HUES6 (cell line): ENCODE measurements around the gene PRPF19.
A peak's percentile ranks its signal among the peaks of the same experiment; 100 is the strongest.

Source experiments
- H3K27ac ChIP-seq: 2 replicates; pipeline ENCODE4 v1.7.0; 2013; ENCODE audit warnings: low read depth, mild to moderate bottlenecking, low read length, inconsistent platforms
- H3K27me3 ChIP-seq: 2 replicates; pipeline ENCODE4 v1.6.1; 2013; ENCODE audit warnings: low read length; ENCODE audit not compliant: control insufficient read depth, insufficient read depth
- H3K36me3 ChIP-seq: 2 replicates; pipeline ENCODE4 v1.6.1; 2013; ENCODE audit warnings: low read length; ENCODE audit not compliant: control insufficient read depth, insufficient read depth
- H3K4me1 ChIP-seq: 2 replicates; pipeline ENCODE4 v1.6.1; 2013; ENCODE audit warnings: low read length; ENCODE audit not compliant: control insufficient read depth, insufficient read depth
- H3K4me3 ChIP-seq: 2 replicates; pipeline ENCODE4 v1.5.1; 2013; ENCODE audit warnings: low read depth, low read length
- H3K9ac ChIP-seq: one replicate; pipeline ENCODE4 v1.6.1; 2013; ENCODE audit warnings: mild to moderate bottlenecking, low read length
- H3K9me3 ChIP-seq: 2 replicates; pipeline ENCODE4 v1.6.1; 2013; ENCODE audit warnings: low read depth, low read length; ENCODE audit not compliant: control insufficient read depth, insufficient read depth

The PRPF19 gene

GRCh38 chr11:60930394-60930793 is 24.0 kb upstream of the PRPF19 start:
- no peaks in the 10 kb centered on the region for H3K27me3 ChIP-seq
- H3K9me3 ChIP-seq = no peaks in the 10 kb centered on the region
- H3K4me1 ChIP-seq = peaks cover 8% of the 10 kb centered on the region; the same call in 1 of the 2 replicates
- H3K4me3 ChIP-seq = no peak overlapping the region
- no peak overlapping the region for H3K27ac ChIP-seq
- H3K9ac ChIP-seq = no peak overlapping the region
- peaks cover 63% of the 10 kb centered on the region for H3K36me3 ChIP-seq

DNA sequence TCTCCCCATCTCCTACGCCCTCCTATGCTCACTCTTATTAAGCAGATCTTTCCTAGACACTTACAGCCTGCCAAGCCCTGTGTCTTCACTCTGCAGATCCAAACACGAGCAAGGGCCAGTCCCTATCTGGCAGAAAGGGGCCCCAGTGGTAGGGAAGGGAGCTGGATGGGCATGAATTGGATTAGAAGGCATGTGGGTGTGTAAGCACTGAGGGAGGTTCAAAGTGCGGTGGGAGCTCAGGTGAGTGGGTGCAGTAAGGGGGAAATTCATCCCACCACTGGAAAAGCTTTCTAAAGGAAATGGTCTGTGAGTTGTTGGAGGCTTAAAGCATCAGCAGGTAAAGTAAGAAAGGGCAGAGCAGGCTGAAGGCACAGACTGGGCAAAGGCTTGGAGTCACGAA is 23.4 kb upstream of the PRPF19 start:
- H3K4me1 ChIP-seq = peaks cover 12% of the 10 kb centered on the region; the same call in 1 of the 2 replicates

DNA sequence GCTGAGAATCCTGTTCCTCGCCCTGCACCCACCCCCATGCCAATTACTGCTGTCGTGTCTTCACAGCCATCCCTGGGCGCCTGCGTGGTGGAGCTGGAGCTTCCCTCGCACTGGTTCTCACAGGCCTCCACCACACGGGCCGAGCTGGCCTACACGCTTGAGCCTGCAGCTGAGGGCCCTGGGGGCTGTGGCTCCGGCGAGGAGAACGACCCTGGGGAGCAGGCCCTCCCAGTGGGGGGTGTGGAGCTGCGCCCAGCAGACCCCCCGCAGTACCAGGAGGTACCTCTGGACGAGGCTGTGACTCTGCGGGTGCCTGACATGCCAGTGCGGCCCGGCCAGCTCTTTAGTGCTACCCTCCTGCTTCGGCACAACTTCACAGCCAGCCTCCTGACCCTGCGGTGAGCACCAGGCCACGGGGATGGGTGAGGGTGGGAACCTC is 22.2 kb upstream of the PRPF19 start:
- H3K9ac ChIP-seq = no peak overlapping the region
- H3K4me3 ChIP-seq = no peak overlapping the region
- no peaks in the 10 kb centered on the region for H3K9me3 ChIP-seq
- H3K27me3 ChIP-seq = no peaks in the 10 kb centered on the region
- no peak overlapping the region for H3K27ac ChIP-seq
- peaks cover 54% of the 10 kb centered on the region for H3K36me3 ChIP-seq
- H3K4me1 ChIP-seq = peaks cover 18% of the 10 kb centered on the region; the same call in 1 of the 2 replicates

More for the DNA sequence above, 23.4 kb upstream of the PRPF19 start:
- H3K27me3 ChIP-seq = no peaks in the 10 kb centered on the region
- no peak overlapping the region for H3K4me3 ChIP-seq
- H3K36me3 ChIP-seq = peaks cover 60% of the 10 kb centered on the region
- no peak overlapping the region for H3K9ac ChIP-seq
- no peak overlapping the region for H3K27ac ChIP-seq
- H3K9me3 ChIP-seq = no peaks in the 10 kb centered on the region

GRCh38 chr11:60927600-60927999 is 21.2 kb upstream of the PRPF19 start:
- Histone ChIP-seq H3K27me3 (no peaks in the 10 kb centered on the region), H3K4me3 (no peak overlapping the region), H3K9me3 (no peaks in the 10 kb centered on the region), H3K4me1 (peaks cover 17% of the 10 kb centered on the region; the same call in 1 of the 2 replicates), H3K36me3 (peaks cover 50% of the 10 kb centered on the region), H3K9ac (no peak overlapping the region), H3K27ac (no peak overlapping the region)

- peaks cover 46% of the 10 kb centered on the region for H3K36me3 ChIP-seq
- no peak overlapping the region for H3K9ac ChIP-seq
These were observed 20.7 kb upstream of the PRPF19 start for GRCh38 chr11:60927061-60927592.

GRCh38 chr11:60926500-60926899 is 20.1 kb upstream of the PRPF19 start:
- Histone ChIP-seq H3K27ac (no peak overlapping the region), H3K4me3 (no peak overlapping the region), H3K27me3 (no peaks in the 10 kb centered on the region), H3K9me3 (no peaks in the 10 kb centered on the region), H3K36me3 (peaks cover 44% of the 10 kb centered on the region), H3K4me1 (peaks cover 16% of the 10 kb centered on the region; the same call in 1 of the 2 replicates), H3K9ac (no peak overlapping the region)

More at GRCh38 chr11:60927061-60927592, 20.7 kb upstream of the PRPF19 start:
- Histone ChIP-seq H3K4me1 (peaks cover 16% of the 10 kb centered on the region; the same call in 1 of the 2 replicates), H3K4me3 (no peak overlapping the region), H3K27me3 (no peaks in the 10 kb centered on the region), H3K27ac (no peak overlapping the region), H3K9me3 (no peaks in the 10 kb centered on the region)

GRCh38 chr11:60925868-60926267 is 19.5 kb upstream of the PRPF19 start:
- H3K27ac ChIP-seq = no peak overlapping the region
- no peaks in the 10 kb centered on the region for H3K27me3 ChIP-seq
- H3K36me3 ChIP-seq = peaks cover 44% of the 10 kb centered on the region
- H3K9ac ChIP-seq = no peak overlapping the region
- peak overlapping the region; percentile 86; the same call in 1 of the 2 replicates for H3K4me3 ChIP-seq
- no peaks in the 10 kb centered on the region for H3K9me3 ChIP-seq
- peaks cover 16% of the 10 kb centered on the region; the same call in 1 of the 2 replicates for H3K4me1 ChIP-seq

DNA sequence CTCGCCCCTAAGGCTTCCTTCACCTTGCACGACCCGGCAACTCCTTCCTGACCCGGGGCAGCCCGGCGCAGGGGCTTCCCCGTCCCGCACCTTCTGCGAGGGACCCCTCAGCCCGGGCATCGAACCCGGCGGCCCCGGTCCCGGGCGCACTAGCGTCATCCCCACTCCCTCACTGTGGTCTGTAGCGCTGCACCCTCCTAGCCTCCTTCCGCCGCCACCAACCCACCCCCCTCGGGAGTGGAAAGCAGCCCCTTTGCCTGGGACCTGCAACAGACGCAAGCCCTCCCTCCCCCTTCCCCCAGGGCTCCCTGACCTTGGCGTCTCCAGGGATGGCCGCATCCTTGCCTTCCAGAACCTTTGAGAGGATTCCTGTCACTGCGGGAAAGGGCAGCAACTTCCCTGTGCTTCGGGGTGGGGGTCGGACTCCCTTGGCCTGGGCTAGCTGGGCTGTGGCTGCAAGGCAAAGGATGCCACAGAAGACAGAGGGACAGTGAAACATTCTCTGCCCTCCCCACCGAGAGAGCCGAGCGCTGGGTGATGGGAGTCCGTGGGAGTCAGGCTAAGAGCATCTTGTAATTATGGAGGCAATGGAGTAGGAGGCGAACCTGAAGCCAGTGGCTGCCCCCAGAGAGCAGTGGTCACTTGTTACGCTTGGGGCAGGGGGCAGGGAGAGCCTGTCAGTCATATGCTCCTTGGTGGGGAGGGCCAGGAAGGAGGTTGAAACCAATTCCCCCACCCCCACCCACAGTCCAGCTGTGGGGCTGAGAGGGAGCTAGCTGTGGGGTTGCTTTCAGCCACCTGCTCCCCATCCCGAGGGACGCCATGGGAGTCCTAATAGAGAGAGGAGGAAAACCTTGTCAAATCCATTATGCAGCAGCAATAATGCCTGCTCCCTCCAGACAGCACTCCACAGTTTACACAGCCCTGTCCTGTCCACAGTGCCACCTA is 18.8 kb upstream of the PRPF19 start:
- Histone ChIP-seq H3K9ac (peak overlapping the region; percentile 32), H3K27ac (no peak overlapping the region), H3K27me3 (no peaks in the 10 kb centered on the region), H3K4me3 (peak overlapping the region; percentile 86), H3K4me1 (peaks cover 16% of the 10 kb centered on the region; the same call in 1 of the 2 replicates), H3K36me3 (peaks cover 44% of the 10 kb centered on the region), H3K9me3 (no peaks in the 10 kb centered on the region)

GRCh38 chr11:60924110-60924905 is 17.9 kb upstream of the PRPF19 start, which contains the start of gene TMEM132A:
Gene TMEM132A (plus strand): TSS chr11:60924460. CDS start chr11:60924634, 174 bp downstream.
- peak within 1 kb of the TSS; percentile 86 for H3K4me3 ChIP-seq
- H3K27ac ChIP-seq = no peak within 1 kb of the TSS
- no peaks in the 10 kb centered on the region for H3K9me3 ChIP-seq
- H3K36me3 ChIP-seq = peaks cover 41% of the 10 kb centered on the region
- H3K4me1 ChIP-seq = peaks cover 16% of the 10 kb centered on the region; the same call in 1 of the 2 replicates
- no peaks in the 10 kb centered on the region for H3K27me3 ChIP-seq
- peak within 1 kb of the TSS; percentile 32 for H3K9ac ChIP-seq

GRCh38 chr11:60923800-60924109 is 17.4 kb upstream of the PRPF19 start:
- peaks cover 19% of the 10 kb centered on the region; the same call in 1 of the 2 replicates for H3K4me1 ChIP-seq
- peak overlapping the region; percentile 86 for H3K4me3 ChIP-seq
- H3K27me3 ChIP-seq = no peaks in the 10 kb centered on the region
- H3K9ac ChIP-seq = peak overlapping the region; percentile 10
- peaks cover 35% of the 10 kb centered on the region for H3K36me3 ChIP-seq
- no peak overlapping the region for H3K27ac ChIP-seq
- H3K9me3 ChIP-seq = no peaks in the 10 kb centered on the region
